Ammon's horn (tissue), 1 donor: ENCODE results near the gene CSF2.
A peak's percentile ranks its signal among the peaks of the same experiment; 100 is the strongest.

ENCODE experiments used
- DNase-seq: peaks from one replicate; pipeline ENCODE4 v3.0.0-alpha.2; 2016; ENCODE audit warnings: low spot score

CSF2 gene

DNA sequence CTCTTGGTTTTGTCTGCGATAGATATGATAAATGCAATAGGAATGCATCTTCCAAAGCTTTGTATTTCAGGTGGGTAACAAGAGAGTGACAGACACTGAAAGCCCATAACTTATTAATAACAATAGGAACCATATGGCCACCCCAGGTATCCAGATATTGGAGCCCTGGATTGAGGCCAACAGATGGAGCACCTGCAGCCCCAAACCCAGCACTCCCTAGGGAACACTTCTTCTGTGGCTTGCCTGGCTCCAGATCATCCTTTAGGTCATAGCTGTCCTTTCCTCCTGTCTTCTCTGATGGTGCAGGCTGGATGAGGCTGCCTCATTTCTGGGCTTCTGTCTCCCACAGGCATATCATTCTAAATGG, 18.2 kb upstream of the CSF2 start:
- no peak for DNase-seq

DNA sequence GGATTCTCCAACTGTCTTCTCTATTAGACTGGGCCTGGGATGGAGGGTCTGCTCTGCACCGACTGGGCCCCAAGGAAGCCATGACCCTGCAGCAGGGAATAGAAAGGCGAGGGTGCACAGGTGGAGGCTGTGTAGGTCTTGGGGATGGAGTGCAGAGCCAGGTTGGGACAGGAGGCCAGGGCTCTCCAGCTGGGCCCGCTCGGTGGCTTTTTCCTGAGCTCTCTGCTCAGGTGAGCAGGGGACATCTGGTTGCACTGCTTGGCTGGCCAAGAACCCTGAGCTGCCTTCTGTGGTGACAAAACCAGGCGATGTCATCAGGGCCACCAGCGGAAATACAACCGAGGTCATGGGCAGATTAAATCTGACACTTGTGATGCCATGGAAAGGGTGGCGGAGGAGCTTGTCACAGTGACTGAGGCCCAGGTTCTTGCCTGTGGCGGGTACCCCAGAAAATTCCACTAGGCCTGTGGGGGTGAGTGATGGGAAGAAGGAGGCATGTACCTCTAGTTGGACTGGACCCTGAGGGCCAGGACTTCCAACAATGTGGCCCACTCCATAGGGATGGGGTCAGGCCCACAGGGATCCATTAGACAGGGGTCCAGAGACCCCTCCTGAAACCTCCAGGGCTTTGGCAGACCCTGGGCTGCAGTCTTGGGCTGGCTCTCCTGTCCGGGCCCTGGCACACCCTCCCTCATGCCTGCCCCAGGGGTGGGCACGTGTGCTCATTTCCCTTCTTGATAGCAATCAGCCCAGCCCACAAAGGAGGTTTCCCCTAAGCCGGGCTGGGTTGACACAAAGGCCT, 17.6 kb upstream of the CSF2 start:
- no peak for DNase-seq

DNA sequence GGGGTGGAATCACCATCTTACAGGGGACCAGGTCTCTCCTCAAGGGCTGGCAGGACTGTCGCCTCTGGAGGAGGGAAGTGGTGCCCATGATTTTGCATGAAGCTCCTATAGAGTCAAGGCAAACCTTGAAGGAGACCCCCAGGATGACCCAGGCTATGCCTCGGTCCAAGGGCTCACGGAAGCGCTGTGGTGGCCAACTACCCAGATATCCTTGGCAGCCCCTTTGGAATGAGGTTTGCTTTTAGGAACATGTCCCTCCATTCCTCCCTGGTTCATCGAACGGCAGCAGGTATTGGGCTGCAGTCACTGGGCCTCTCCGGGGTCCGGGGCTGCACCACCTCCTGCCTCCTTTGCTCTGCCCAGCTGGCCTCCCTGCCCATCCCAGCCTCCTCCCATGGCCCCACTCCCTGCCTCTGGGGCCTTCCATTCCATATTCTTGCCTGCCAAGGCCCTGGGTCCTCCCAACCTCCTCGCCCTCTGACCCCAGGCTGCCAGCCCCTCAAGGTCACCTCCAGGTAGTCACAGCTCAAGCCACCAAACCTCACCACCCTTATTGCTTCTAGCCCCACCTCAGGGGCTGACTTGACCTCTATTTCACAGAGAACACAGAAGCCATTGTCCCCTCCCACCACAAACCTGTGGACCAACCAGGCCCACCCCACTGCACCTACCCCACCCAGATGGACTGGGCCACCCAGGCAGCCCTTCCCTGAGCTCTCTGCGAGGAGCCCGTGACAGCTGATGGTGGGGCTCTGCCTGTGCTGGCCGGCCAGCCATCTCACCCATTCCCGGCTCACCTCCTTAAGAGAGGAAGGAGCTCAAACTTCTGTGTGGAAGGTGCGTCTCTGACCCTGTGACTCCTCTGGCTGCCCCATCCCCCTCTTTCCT, 16.7 kb upstream of the CSF2 start:
- no peak for DNase-seq

DNA sequence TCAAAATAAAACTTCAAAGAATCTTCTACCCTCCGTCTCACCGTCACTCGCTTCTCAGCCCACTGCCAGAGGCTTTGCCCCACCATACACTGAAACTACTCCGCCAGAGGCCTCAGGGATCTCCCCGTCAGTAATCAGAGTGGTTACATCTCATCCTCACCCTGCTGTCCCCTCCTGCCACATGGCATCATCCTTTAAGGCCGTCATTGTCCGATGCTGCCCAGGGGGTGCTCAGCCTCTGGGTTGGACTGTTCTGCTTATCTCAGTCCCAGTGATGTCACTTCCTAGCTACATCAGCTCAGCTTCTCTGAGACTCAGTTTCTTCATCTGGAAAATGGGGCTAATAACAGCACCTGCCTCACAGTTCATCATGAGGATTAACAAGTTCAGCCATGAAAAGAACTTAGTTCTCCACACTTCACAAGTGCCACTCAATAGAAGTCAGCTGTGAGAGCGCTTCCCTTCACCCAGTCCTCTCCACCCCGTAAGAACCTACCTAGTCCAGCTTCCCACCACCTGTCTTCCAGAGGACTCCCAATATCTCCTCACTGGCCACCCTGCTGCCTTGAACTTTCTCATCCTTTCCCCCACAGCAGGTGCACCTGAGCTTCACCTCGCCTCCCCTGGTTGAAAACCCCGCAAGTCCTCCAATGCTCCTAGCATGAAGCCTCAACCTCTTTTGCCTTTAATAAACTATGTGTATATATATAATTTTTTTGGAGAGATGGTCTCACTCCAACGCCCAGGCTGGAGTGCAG, 15.9 kb upstream of the CSF2 start:
- no peak for DNase-seq

- no peak for DNase-seq
Observed at GRCh38 chr5:132058646-132059042, 14.9 kb upstream of the CSF2 start.

DNA sequence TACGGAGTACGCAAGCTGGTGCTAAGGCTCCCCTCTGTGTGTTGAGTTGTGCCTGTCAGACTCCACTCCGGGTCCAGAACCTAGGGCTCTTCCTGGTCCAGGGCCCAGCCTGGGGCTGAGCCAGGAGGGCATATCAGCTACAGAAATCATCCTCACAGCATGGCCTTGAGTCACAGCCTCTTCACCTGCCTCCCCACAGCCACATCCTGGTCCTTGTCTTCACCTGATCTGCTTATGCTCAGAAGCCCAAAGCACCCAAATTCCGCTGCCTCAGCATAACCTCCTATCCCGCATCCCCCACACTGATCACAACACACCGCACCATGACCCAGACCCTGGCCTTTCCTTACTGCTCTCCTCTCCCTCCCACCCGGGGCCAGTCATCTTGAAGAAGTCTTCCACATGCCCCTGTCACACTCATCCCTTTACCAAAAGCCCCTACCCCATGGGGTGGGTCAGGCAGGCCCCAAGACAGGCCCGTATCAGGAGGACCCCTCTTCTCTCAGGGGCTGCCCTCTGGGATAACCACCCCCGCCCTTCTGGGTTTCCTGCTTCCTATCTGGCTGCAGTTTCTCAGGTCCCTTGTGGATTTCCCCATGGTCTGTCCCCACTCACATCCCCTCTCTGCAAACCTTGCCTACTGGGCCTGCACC, 14.4 kb upstream of the CSF2 start:
- no peak for DNase-seq

- DNase-seq, result no peak
Observed at GRCh38 chr5:132059696-132060500, 13.7 kb upstream of the CSF2 start.

- DNase-seq, result no peak
Observed at GRCh38 chr5:132060501-132061161, 13.0 kb upstream of the CSF2 start, which contains the start of gene IL3. IL3 (plus strand) TSS chr5:132060655; CDS start chr5:132060707, 52 bp downstream.

DNA sequence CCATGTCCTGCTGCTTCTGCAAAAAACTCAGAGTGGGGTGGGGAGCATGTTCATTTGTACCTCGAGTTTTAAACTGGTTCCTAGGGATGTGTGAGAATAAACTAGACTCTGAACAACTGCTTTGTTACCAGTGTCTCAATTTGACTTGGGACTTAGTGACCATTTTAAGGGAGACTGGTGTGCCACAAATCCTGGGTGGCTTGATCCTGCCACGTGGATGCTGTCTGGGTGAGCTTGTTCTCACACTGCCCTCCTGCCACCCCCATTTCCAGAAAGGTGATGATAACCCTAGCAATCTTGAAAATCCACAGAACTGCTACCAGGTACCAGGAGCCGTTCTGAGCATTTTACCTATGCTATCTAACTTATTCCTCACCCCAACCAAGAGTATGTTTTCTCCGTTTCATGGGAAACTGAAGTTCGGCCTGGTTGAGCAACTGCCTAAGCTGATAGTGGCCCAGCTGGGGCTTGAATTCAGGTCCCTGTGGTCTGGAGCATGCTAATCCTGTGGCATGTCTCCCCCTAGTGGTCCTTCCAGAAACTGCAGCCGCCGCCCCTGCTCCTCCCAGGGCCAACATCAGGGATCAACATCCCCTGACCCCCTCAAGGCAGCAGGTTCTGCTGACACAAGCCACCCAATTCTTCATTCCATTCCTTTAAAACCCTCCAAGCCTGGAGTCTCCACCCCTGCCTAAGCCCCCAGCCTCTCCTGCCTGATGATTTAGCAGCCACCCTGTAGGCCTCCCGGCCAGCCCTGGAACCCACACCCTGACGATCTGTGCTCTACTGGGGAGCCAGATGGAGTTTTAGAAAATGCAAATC, 10.3 kb upstream of the CSF2 start:
- peak; percentile 65 for DNase-seq

DNA sequence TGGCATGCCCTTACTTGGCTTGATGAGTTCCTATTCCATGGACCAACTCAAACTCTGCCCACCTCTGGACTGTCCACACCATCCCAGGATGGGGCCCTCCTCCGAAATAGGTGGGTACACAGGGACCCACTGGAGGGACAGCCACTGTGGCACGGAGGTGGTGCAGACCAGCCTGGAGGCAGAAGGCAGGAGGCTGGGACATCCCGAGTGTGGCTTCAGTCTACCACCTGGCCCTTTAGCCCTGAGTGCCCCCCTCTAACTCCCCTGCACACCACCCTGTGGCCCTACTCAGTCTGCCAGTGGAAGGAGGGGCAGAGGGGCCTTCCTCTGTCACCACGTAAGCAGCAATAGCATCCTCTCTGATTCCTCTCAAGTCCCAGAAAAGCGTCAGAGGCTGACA, 9.4 kb upstream of the CSF2 start:
- no peak for DNase-seq

- peak; percentile 72 for DNase-seq
Observed at GRCh38 chr5:132064738-132065331, 8.8 kb upstream of the CSF2 start.

DNA sequence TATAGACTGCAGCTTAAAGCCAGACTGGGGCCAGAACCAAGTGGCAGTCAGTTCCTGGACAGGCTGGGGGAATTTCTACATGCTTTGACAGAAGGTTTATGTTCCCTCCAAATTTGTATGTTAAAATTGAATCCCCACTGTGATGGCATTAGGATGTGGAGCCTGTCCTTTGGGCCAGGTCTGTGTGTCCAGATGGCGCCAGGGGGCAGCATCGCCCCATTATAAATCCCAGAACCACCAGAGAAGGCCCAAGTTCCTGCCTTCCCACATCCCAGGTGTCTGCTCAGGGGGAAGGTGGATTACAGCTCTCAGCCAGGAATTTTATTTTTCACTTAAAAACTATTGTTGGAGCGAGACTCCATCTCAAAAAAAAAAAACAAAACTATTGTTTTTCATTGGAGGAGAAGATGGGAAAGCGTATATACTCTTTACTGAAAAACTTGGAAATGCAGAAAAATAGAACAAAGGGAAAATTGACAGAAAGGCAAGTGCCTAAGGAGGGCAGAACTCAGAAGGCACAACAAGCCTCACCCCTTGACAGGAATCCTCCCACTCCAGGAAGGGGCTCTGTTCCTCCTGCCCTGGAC, 8.1 kb upstream of the CSF2 start:
- DNase-seq, result peak; percentile 38

DNA sequence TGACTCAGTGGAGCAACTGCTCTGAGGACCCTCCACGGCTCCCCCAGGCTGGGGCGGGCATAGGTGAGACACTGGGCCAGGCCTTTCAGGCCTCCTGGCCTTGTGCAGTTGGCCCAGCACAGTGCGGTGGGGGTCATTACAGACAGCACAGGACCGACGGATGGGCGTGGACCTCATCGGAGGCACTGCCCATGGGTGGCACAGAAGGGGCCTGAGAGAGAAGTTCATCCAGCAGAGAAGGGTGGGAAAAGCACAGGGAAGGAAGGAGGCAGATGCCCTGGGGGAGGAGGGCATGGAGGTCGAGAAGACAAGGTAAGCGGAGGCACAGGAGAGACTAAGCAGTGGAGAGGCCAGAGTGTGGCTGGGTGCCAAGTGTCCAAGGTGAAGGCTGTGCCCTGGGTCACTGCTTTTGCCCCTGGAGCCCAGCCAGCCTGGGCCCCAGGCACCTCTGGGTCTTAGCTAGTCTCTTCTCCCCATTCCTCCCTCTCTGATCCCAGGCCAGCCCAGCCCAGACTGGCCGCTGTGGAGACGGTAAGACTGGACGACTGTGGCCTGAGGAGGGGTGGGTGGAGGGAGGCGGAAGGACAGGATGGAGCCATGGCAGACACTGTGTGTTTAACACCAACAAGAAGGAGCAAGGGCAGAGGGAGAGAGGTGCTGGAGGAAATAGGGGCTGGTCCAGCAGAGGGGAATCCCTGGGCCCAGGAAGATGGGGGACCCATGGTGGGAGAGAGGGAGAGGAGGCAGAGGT, 7.5 kb upstream of the CSF2 start:
- no peak for DNase-seq

GRCh38 chr5:132066871-132067270, 6.7 kb upstream of the CSF2 start:
- DNase-seq, result no peak

- DNase-seq, result no peak
Observed at GRCh38 chr5:132067451-132067850, 6.1 kb upstream of the CSF2 start.

DNA sequence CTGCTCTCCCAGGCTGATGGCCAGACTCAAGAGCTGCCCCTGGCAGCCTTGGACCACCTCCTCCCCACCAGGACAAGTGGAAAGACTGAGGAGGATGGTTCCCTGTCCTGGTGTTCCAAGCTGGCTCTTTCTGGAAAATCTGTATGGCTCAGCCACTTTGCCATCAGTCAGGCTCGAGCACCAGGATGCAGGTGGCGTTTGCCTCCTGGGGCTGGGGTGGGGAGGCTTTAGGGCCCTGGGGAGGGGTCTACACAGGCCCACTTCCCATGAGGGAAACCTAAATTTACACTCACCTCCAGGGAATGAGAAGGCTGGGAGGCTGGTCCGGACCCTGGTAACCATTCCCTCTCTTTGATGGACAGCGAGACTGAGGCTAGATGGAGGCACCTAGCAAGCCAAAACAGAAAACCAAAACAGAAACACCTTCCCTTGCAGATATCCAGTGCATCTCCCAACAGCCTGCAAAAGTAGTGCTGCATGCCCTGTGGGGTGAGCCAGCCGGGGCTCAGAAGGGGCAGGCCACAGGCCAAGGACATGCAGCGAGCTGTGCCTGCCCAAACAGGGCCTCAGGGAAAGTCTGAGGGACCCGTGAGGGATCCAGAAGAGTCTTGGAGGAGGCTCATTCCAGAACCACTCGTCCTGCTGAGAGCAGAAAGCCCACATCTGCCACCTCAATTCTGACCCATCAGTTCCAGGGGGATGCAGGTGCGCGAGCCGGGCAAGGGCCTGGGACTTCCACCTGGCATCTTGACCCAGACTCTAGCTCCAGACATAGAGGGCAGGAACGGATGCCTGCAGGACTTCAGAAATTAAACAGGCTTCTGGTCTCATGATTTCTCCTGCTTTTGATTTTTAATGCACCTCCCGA, 5.4 kb upstream of the CSF2 start:
- no peak for DNase-seq

- peak; percentile 29 for DNase-seq
Observed at GRCh38 chr5:132069561-132069960, 4.0 kb upstream of the CSF2 start.
